ENCODE measurements around the gene NBEAL1. TPM values are rescaled to one million over a fixed set of nuclear protein-coding genes. Genes with fewer than 3 reads are reported as not detected.
"Not testable (repeated sequence)": the region's sequence is repeated elsewhere in the genome, so short reads cannot be mapped to it uniquely, and the experiment has no call there.

The NBEAL1 gene
- total RNA-seq, 2 donors from 2014 or later: 37.4 to 60.8 TPM

GRCh38 chr2:203190547-203190946 lies 175.9 kb downstream of the NBEAL1 start:
- DNase-seq (ENCODE audit: low spot score); intact Hi-C loops (cut with DNase I): not testable (repeated sequence)

GRCh38 chr2:203191026-203191425 lies 176.4 kb downstream of the NBEAL1 start:
- intact Hi-C loops (cut with DNase I); DNase-seq (ENCODE audit: low spot score): not testable (repeated sequence)

GRCh38 chr2:203191961-203192360 lies 177.3 kb downstream of the NBEAL1 start:
- intact Hi-C loops (cut with DNase I): no loop called here

GRCh38 chr2:203195331-203196036 lies 180.8 kb downstream of the NBEAL1 start:
- intact Hi-C loops (cut with DNase I): no loop called here
- no peak for DNase-seq (ENCODE audit: low spot score)

More at GRCh38 chr2:203191961-203192360, 177.3 kb downstream of the NBEAL1 start:
- DNase-seq (ENCODE audit: low spot score): no peak

DNA sequence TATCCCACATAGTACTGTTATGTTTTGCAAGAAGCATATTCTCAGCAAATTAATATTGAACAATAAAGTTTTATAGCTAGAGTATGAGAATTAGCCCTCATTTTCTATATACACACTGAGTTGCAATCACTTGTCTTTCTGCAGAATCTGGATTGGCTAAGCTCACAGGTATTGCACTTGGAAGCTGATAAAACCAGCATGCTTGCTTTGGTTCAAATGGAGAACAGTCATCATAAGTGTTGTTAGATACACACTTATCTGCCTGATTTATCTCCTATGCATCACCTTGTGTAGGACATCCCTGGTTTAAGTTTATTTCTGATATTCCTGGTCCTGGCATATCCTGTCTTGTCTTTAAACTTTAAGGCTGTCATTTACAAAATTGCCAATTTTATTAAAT lies 186.2 kb downstream of the NBEAL1 start:
- intact Hi-C loops (cut with DNase I): no loop called here
- DNase-seq (ENCODE audit: low spot score): no peak

- no peak for DNase-seq (ENCODE audit: low spot score)
Observed at GRCh38 chr2:203201426-203201825, 186.8 kb downstream of the NBEAL1 start.

DNA sequence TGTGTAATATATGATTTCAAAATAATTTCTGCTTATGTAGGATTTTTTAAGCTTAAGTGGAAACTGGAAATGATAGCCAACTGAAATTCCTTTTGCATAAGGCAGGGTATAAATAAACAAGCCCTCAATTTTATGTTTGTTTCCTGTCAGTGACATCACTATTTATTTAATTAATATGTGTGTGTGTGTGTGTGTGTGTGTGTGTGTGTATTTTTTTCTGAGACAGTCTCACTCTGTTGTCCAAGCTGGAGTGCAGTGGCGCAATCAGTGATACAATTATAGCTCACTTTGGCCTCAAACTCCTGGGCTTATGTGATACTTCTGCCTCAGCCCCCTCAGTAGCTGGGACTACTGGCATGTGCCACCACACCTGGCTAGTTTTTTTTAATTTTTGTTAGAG lies 194.9 kb downstream of the NBEAL1 start:
- no peak for DNase-seq (ENCODE audit: low spot score)
- intact Hi-C loops (cut with DNase I): no loop called here

More at GRCh38 chr2:203201426-203201825, 186.8 kb downstream of the NBEAL1 start:
- intact Hi-C loops (cut with DNase I): no loop called here

DNA sequence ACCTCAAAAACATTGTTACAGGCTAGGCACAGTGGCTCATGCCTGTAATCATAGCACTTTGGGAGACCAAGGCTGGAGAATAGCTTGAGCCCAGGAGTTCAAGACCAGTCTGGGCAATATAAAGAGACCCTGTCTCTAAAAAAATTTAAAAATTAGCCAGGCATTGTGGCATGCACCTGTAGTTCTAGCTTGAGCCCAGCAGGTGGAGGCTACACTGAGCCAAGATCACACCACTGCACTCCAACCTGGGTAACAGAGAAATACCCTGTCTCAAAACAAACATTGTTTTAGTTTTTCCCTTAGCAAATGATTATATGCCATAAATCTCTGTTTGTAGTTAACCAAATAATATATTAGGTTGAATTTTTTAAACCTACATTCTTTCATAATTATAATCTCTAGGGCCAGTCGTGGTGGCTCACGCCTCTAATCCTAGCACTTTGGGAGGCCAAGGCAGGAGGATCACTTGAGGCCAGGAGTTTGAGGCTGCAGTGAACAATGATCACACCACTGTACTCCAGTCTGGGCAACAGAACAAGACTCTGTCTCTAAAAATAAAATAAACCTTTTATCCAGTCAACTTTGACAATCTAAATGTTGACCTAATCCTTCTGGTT lies 210.9 kb downstream of the NBEAL1 start:
- intact Hi-C loops (cut with DNase I): no loop called here
- DNase-seq (ENCODE audit: low spot score): no peak

GRCh38 chr2:203229674-203230073 lies 215.0 kb downstream of the NBEAL1 start:
- intact Hi-C loops (cut with DNase I); DNase-seq (ENCODE audit: low spot score): not testable (repeated sequence)

GRCh38 chr2:203237346-203238238 lies 222.9 kb downstream of the NBEAL1 start:
- intact Hi-C loops (cut with DNase I): no loop called here
- DNase-seq (ENCODE audit: low spot score): no peak

- intact Hi-C loops (cut with DNase I): no loop called here
Observed at GRCh38 chr2:203238292-203238703, 223.6 kb downstream of the NBEAL1 start.

DNA sequence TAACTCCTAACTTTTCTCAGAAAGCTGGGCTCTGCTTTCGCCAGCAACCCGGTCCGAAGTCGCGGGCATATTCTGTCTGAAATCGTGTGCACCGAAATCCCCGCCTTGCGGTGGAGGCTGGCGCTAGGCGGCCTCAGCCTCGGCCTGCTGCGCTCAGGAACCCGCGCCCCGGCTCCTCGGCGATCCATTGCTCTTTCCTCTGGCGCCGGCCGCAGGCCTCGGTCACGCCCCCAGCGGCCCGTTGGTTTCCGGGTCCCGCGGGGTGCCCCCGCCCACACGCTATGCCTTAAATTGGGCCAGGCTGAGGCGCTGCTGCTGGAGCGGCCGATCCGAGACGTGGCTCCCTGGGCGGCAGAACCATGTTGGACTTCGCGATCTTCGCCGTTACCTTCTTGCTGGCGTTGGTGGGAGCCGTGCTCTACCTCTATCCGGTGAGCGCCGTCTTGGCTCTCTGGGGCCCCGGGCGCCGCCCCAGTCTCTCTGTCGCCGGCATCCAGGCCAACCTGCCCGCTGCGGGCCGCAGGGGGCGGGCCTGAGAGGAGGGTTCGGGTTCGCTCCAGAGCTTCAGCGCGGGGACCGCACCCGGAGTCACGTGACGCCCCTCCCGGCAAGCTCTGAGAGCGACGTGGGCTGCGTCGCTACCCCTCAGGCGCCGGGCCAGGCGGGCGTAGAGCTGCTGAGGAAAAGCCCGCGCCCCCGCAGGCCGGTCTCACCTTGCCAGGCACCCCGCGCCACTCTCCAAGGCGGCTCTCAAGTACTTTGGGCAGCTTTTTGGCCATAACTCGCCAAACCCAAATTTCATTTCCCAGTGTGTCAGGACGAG lies 224.2 kb downstream of the NBEAL1 start, which contains the start of gene CYP20A1:
Gene CYP20A1 (plus strand): TSS at position 315 of the 823 bp plus-strand sequence. CDS start 45 bp downstream, at position 360.
- peak; percentile 99 for DNase-seq (ENCODE audit: low spot score)
- intact Hi-C loops (cut with DNase I): no loop called here

More at GRCh38 chr2:203238292-203238703, 223.6 kb downstream of the NBEAL1 start:
- no peak for DNase-seq (ENCODE audit: low spot score)

- no peak for DNase-seq (ENCODE audit: low spot score)
- intact Hi-C loops (cut with DNase I): no loop called here
Observed at GRCh38 chr2:203240491-203240890, 225.8 kb downstream of the NBEAL1 start.

GRCh38 chr2:203242518-203242917 lies 227.8 kb downstream of the NBEAL1 start:
- DNase-seq (ENCODE audit: low spot score): no peak
- intact Hi-C loops (cut with DNase I): no loop called here

DNA sequence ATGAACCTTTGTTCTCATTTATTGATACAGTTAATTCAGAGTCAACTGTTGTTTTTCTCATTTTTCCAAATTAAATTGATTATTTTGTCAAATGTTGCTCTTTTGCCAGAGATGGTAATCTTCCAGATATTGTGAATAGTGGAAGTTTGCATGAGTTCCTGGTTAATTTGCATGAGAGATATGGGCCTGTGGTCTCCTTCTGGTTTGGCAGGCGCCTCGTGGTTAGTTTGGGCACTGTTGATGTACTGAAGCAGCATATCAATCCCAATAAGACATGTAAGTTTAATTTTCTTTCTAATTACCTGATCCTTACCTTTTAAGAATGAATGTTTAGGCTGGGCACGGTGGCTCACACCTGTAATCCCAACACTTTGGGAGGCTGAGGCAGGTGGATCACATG lies 232.0 kb downstream of the NBEAL1 start:
- no peak for DNase-seq (ENCODE audit: low spot score)
- intact Hi-C loops (cut with DNase I): no loop called here

DNA sequence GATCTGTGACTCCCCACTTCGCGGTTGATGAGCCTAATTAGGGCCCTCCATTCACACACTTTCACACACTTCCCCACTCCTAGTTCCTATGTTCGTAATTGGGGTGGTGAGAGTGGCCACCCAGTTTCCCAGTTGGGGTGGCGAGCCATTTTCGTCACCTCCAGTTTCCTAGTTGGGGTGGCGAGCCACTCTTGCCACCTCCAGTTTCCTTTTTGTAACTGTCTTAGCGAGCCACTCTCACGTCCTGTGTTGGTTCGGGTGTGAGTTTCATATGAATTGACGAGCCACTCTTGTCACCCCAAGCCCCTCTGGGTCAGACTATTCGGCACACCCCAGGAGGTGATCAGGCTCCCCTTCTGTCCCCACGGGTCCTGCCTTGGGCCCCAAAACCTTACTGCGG lies 238.1 kb downstream of the NBEAL1 start:
- no peak for DNase-seq (ENCODE audit: low spot score)
- intact Hi-C loops (cut with DNase I): no loop called here

- intact Hi-C loops (cut with DNase I); DNase-seq (ENCODE audit: low spot score): not testable (repeated sequence)
Observed at GRCh38 chr2:203253422-203254095, 238.9 kb downstream of the NBEAL1 start.
